B cell (primary cell): Measurements from ENCODE around the gene CD52. TPM values are rescaled to one million over a fixed set of nuclear protein-coding genes. Genes with fewer than 3 reads are reported as not detected.

Experiments
- ATAC-seq: fragments of 200-7000 bp; cut with Tn5 transposase; one replicate; pipeline ENCODE4 v1.10.0; 2021; ENCODE audit warnings: low read depth, mild to moderate bottlenecking, moderate number of reproducible peaks, moderate library complexity
- CTCF ChIA-PET: fragments of 350-600 bp; sonication (Branson Sonifier 250); formaldehyde crosslinking; loops from one replicate; lab custom pipeline; 2021; ENCODE audit warnings: antibody characterized with exemption, inconsistent platforms; lab: Charles Lee
- POLR2A ChIA-PET: fragments of 350-600 bp; sonication (Branson Sonifier 250); formaldehyde crosslinking; loops from one replicate; lab custom pipeline; 2021; ENCODE audit warnings: antibody characterized with exemption; lab: Charles Lee
- DNase-seq: peaks from one replicate; pipeline ENCODE4 v3.0.0; 2013
- H2AFZ ChIP-seq: 2 replicates; pipeline ENCODE4 v1.6.1; 2012; ENCODE audit warnings: mild to moderate bottlenecking, low read depth, low read length; ENCODE audit not compliant: insufficient read depth, poor library complexity, severe bottlenecking
- H3K27ac ChIP-seq, 2 donors: 1 replicate in 1 of 2; 2 replicates in 1 of 2; pipeline ENCODE4 v1.5.1; 2012 to 2013; ENCODE audit warnings: low read length in 2 of 2, mild to moderate bottlenecking in 2 of 2, moderate library complexity in 1 of 2
- H3K27me3 ChIP-seq, 4 experiments: fragments of 200-600 bp in 1 of 4; sonication (generic) in 1 of 4; replicated peaks in 1 of 4; 1 replicate in 2 of 4; 2 replicates in 2 of 4; pipeline versions ENCODE4 v1.6.1 to v1.7.0; 2013 to 2016; ENCODE audit warnings: low read length in 3 of 4, mild to moderate bottlenecking in 2 of 4, mixed read lengths in 1 of 4, moderate library complexity in 1 of 4; ENCODE audit not compliant: insufficient read depth in 4 of 4, control insufficient read depth in 3 of 4; ENCODE audit errors: control extremely low read depth in 1 of 4
- H3K36me3 ChIP-seq, 2 experiments: replicated peaks in 1 of 2; 1 replicate in 1 of 2; 2 replicates in 1 of 2; pipeline versions ENCODE4 v1.6.1 to v1.7.1; 2013; ENCODE audit warnings: low read length in 1 of 2; ENCODE audit not compliant: insufficient read depth in 2 of 2, control insufficient read depth in 1 of 2; ENCODE audit errors: control extremely low read depth in 1 of 2, extremely low read depth in 1 of 2
- H3K4me1 ChIP-seq, 2 donors: fragments of 200-600 bp in 1 of 2; sonication (generic) in 1 of 2; 1 replicate in 1 of 2; 2 replicates in 1 of 2; pipeline versions ENCODE4 v1.5.1 to v1.6.1; 2013 to 2017; ENCODE audit warnings: low read length in 2 of 2; ENCODE audit not compliant: control insufficient read depth in 2 of 2, insufficient read depth in 2 of 2
- H3K4me2 ChIP-seq: replicated peaks from 2 replicates; pipeline ENCODE3; 2012; ENCODE audit warnings: mild to moderate bottlenecking, low read depth, low read length; ENCODE audit not compliant: poor library complexity, severe bottlenecking
- H3K4me3 ChIP-seq, 5 experiments: fragments of 200-600 bp in 1 of 5; sonication (generic) in 1 of 5; 1 replicate in 3 of 5; 2 replicates in 2 of 5; pipeline versions ENCODE4 v1.5.1 to v1.7.0; 2011 to 2016; ENCODE audit warnings: low read length in 4 of 5, mild to moderate bottlenecking in 4 of 5, low read depth in 2 of 5, control low read depth in 1 of 5, moderate library complexity in 1 of 5; ENCODE audit not compliant: insufficient read depth in 1 of 5; ENCODE audit errors: control extremely low read depth in 1 of 5, extremely low read depth in 1 of 5
- H3K79me2 ChIP-seq: fragments of 200-600 bp; sonication (generic); one replicate; pipeline ENCODE4 v1.6.0; 2016; ENCODE audit warnings: low read length; ENCODE audit not compliant: control insufficient read depth, insufficient read depth
- H3K9ac ChIP-seq: fragments of 200-600 bp; sonication (generic); 2 replicates; pipeline ENCODE4 v1.6.1; 2017; ENCODE audit warnings: mild to moderate bottlenecking, low read length, moderate library complexity
- H3K9me3 ChIP-seq, 3 donors: one replicate each; pipeline versions ENCODE4 v1.6.1 to v1.7.1; 2013; ENCODE audit warnings: low read length in 2 of 3; ENCODE audit not compliant: control insufficient read depth in 2 of 3, insufficient read depth in 1 of 3; ENCODE audit errors: control extremely low read depth in 1 of 3
- H4K20me1 ChIP-seq: 2 replicates; pipeline ENCODE4 v1.6.0; 2012; ENCODE audit warnings: mild to moderate bottlenecking, low read length; ENCODE audit not compliant: insufficient read depth, control insufficient read depth, poor library complexity, severe bottlenecking
- H3K27ac Mint-ChIP-seq: one replicate; pipeline ENCODE4 v1.8.0; 2021; ENCODE audit warnings: mixed read lengths
- H3K27me3 Mint-ChIP-seq: one replicate; pipeline ENCODE4 v1.8.0; 2021; ENCODE audit warnings: mixed read lengths
- H3K4me1 Mint-ChIP-seq: one replicate; pipeline ENCODE4 v1.8.0; 2021; ENCODE audit warnings: mixed read lengths
- H3K4me3 Mint-ChIP-seq: one replicate; pipeline ENCODE4 v1.8.0; 2021; ENCODE audit warnings: mixed read lengths
- H3K9me3 Mint-ChIP-seq: one replicate; pipeline ENCODE4 v1.8.0; 2022; ENCODE audit warnings: mixed read lengths; ENCODE audit not compliant: insufficient read depth
- CTCF ChIP-seq: fragments of 200-600 bp; IDR thresholded peaks from one replicate; pipeline ENCODE4 v1.8.0; 2022; ENCODE audit warnings: antibody characterized with exemption, mild to moderate bottlenecking
- EZH2 ChIP-seq: IDR thresholded peaks from 2 replicates; pipeline ENCODE4 v1.6.1; 2012; ENCODE audit warnings: borderline replicate concordance, low read depth, mild to moderate bottlenecking, moderate library complexity, low read length; ENCODE audit not compliant: insufficient read depth, poor library complexity, severe bottlenecking
- WGBS: methylation state at CpG from one replicate; pipeline ENCODE4 v1.1.5; 2013; ENCODE audit warnings: missing lambda C conversion rate; ENCODE audit not compliant: insufficient coverage; 5-methylcytosine and 5-hydroxymethylcytosine counted together
- intact Hi-C: fragments of 100-400 bp; cut with micrococcal nuclease; formaldehyde crosslinking; loops from one replicate; pipeline ENCODE4 v1.10.0; 2022
- polyA plus RNA-seq: library from polyadenylated mRNA; depleted of rRNA; stranded (reverse); fragments of >200 nt; gene quantifications from 2 replicates; pipeline ENCODE4 v1.2.3, GENCODE V29; 2012
- total RNA-seq, 2 donors: library from RNA; stranded (reverse); fragments of 120-200 nt in 1 of 2; gene quantifications; 1 replicate in 1 of 2; 2 replicates in 1 of 2; pipeline versions ENCODE4 v1.2.3 to v1.2.4, GENCODE V29; 2013 to 2022

The CD52 gene
- total and polyA plus RNA-seq, 2 donors (not counting 1 experiment from before 2014, with no cell fraction given) = 1,116 to 1,597 TPM

GRCh38 chr1:26368006-26368405 lies 50.2 kb downstream of the CD52 start:
- no peaks in the 10 kb centered on the region for H3K79me2 ChIP-seq
- peaks cover 0 to 10% (median 5%) of the 10 kb centered on the region in 4 experiments for H3K27me3 ChIP-seq
- WGBS = 71% methylated on average over 1 of the region's 4 CpGs
- no peaks in the 10 kb centered on the region for H3K36me3 ChIP-seq
- peaks cover 5% of the 10 kb centered on the region for H3K4me1 Mint-ChIP-seq
- peaks cover 12% of the 10 kb centered on the region for H3K27me3 Mint-ChIP-seq
- H3K9ac ChIP-seq = no peak overlapping the region
- intact Hi-C loops = no loop called here
- DNase-seq (no peak), ATAC-seq (no peak)
- peaks cover 2 to 21% of the 10 kb centered on the region in 2 donors for H3K4me1 ChIP-seq
- H3K9me3 Mint-ChIP-seq = no peaks in the 10 kb centered on the region
- H3K4me3 ChIP-seq = no peak overlapping the region
- H2AFZ ChIP-seq = no peak overlapping the region
- no peak overlapping the region for H3K4me2 ChIP-seq
- ChIA-PET CTCF (interaction anchor here (0.6 to 2.3 kb wide), 2 partner anchors 11 to 28 kb away, joined by 3 to 6 read pairs; no protein-coding TSS in a partner anchor), POLR2A (no interaction called here)
- H3K4me3 Mint-ChIP-seq = no peak overlapping the region
- no peak overlapping the region for H3K27ac ChIP-seq
- TF ChIP-seq CTCF (no peak), EZH2 (no peak)
- H4K20me1 ChIP-seq = no peaks in the 10 kb centered on the region
- peaks cover 0 to 6% (median 0%) of the 10 kb centered on the region in 3 donors for H3K9me3 ChIP-seq
- H3K27ac Mint-ChIP-seq = no peak overlapping the region

- H3K27ac Mint-ChIP-seq = no peak overlapping the region
- no peak overlapping the region for H3K9ac ChIP-seq
Measured at GRCh38 chr1:26368486-26368885, 50.7 kb downstream of the CD52 start.

More at GRCh38 chr1:26368486-26368885, 50.7 kb downstream of the CD52 start:
- peaks cover 0 to 6% (median 0%) of the 10 kb centered on the region in 3 donors for H3K9me3 ChIP-seq
- H3K79me2 ChIP-seq = no peaks in the 10 kb centered on the region
- H3K4me2 ChIP-seq = no peak overlapping the region
- ChIA-PET CTCF (interaction anchor here (0.6 to 2.3 kb wide), 2 partner anchors 10 to 27 kb away, joined by 3 to 6 read pairs; no protein-coding TSS in a partner anchor), POLR2A (no interaction called here)
- H3K4me3 Mint-ChIP-seq = no peak overlapping the region
- intact Hi-C loops = no loop called here
- H3K4me3 ChIP-seq = no peak overlapping the region
- ATAC-seq = no peak
- peaks cover 9% of the 10 kb centered on the region for H3K27me3 Mint-ChIP-seq
- WGBS = 100% methylated on average over 2 of the region's 3 CpGs
- no peaks in the 10 kb centered on the region for H3K9me3 Mint-ChIP-seq
- no peak for TF ChIP-seq EZH2
- no peak for TF ChIP-seq CTCF
- H3K27me3 ChIP-seq = peaks cover 0 to 10% (median 5%) of the 10 kb centered on the region in 4 experiments
- no peak for DNase-seq
- no peak overlapping the region for H3K27ac ChIP-seq
- no peak overlapping the region for H2AFZ ChIP-seq
- H3K4me1 Mint-ChIP-seq = peaks cover 7% of the 10 kb centered on the region
- no peaks in the 10 kb centered on the region for H4K20me1 ChIP-seq
- peaks cover 2 to 23% of the 10 kb centered on the region in 2 donors for H3K4me1 ChIP-seq
- no peaks in the 10 kb centered on the region for H3K36me3 ChIP-seq
